Stomach (tissue), 9 donors: ENCODE measurements around the gene DFFB. TPM values are rescaled to one million over a fixed set of nuclear protein-coding genes. Genes with fewer than 3 reads are reported as not detected.

Source experiments
- DNase-seq, 2 donors: peaks; one replicate each; pipeline versions ENCODE4 v3.0.0 to v3.0.0-alpha.2; 2013 to 2019
- H3K27ac ChIP-seq, 5 donors: fragments of 200-600 bp in 4 of 5; sonication (generic) in 4 of 5; one replicate each; pipeline ENCODE4 v1.5.1; 2013 to 2019; ENCODE audit warnings: mild to moderate bottlenecking in 1 of 5, moderate library complexity in 1 of 5
- H3K27me3 ChIP-seq, 3 donors: fragments of 200-600 bp; sonication (generic); one replicate each; pipeline ENCODE4 v1.5.1; 2017 to 2019; ENCODE audit warnings: mixed run types in 1 of 3
- H3K36me3 ChIP-seq, 4 donors: fragments of 200-600 bp; sonication (generic); 1 replicate in 3 of 4; 2 replicates in 1 of 4; pipeline ENCODE4 v1.5.1; 2016 to 2019
- H3K4me1 ChIP-seq, 4 donors: fragments of 200-600 bp; sonication (generic); one replicate each; pipeline ENCODE4 v1.5.1; 2016 to 2019
- H3K4me3 ChIP-seq, 4 donors: fragments of 200-600 bp; sonication (generic) in 3 of 4; one replicate each; pipeline ENCODE4 v1.5.1; 2016 to 2019; ENCODE audit warnings: mild to moderate bottlenecking in 1 of 4
- H3K9me3 ChIP-seq, 4 donors: fragments of 200-600 bp; sonication (generic); one replicate each; pipeline ENCODE4 v1.5.1; 2016 to 2019
- CTCF ChIP-seq, 7 experiments: fragments of 450-650 bp in 4 of 7; fragments of 200-600 bp in 3 of 7; sonication (generic) in 3 of 7; IDR thresholded peaks; one replicate each; pipeline ENCODE4 v1.5.1; 2016 to 2019; ENCODE audit warnings: antibody characterized with exemption in 7 of 7, control low read depth in 2 of 7, mild to moderate bottlenecking in 1 of 7
- EP300 ChIP-seq: sonication (generic); formaldehyde crosslinking; IDR thresholded peaks from one replicate; pipeline ENCODE4 v1.6.1; 2017; ENCODE audit warnings: antibody characterized with exemption
- POLR2A ChIP-seq, 4 donors: fragments of 450-650 bp; IDR thresholded peaks; one replicate each; pipeline ENCODE4 v1.6.1; 2016; ENCODE audit warnings: antibody characterized with exemption in 4 of 4, control low read depth in 2 of 4, mild to moderate bottlenecking in 1 of 4, moderate library complexity in 1 of 4
- POLR2AphosphoS5 ChIP-seq, 3 donors: sonication (generic); formaldehyde crosslinking; IDR thresholded peaks; one replicate each; pipeline ENCODE4 v1.6.1; 2016; ENCODE audit warnings: antibody characterized with exemption in 3 of 3
- WGBS, 5 donors: extraction: QIAGEN DNeasy Blood & Tissue Kit in 3 of 5; methylation state at CpG; one replicate each; pipeline versions ENCODE4 v1.1.5 to v1.1.7; 2013 to 2018; 5-methylcytosine and 5-hydroxymethylcytosine counted together
- intact Hi-C: fragments of 100-400 bp; cut with DNase I; formaldehyde crosslinking; loops from one replicate; pipeline ENCODE4 v1.15.1; 2023; ENCODE audit warnings: low total_unique reads
- polyA plus RNA-seq, 3 donors: library from polyadenylated mRNA; stranded (reverse); fragments of 200-250 nt; gene quantifications; one replicate each; pipeline ENCODE4 v1.2.3, GENCODE V29; 2013
- total RNA-seq, 5 donors: library from RNA; depleted of rRNA; stranded (reverse); fragments of >200 nt; gene quantifications; one replicate each; pipeline versions ENCODE4 v1.1.0 to v1.2.3, GENCODE V29; 2014 to 2016
- donor health status: healthy with polysubstance abuse.
- donor health status: Bipolar disorder and iron deficiency.
- donor health status: healthy.

The DFFB gene
- total and polyA plus RNA-seq, 8 donors = 1.2 to 9.3 (median 4.8) TPM

- Histone ChIP-seq H3K36me3 (peaks cover 12 to 35% (median 27%) of the 10 kb centered on the region in 4 donors), H3K9me3 (peaks cover 0 to 14% (median 7%) of the 10 kb centered on the region in 4 donors), H3K4me1 (peaks cover 5 to 39% (median 27%) of the 10 kb centered on the region in 4 donors), H3K4me3 (no peak overlapping the region), H3K27me3 (no peaks in the 10 kb centered on the region), H3K27ac (peak overlapping the region in 1 of 5 donors; percentile 24)
- 83 to 94% (median 92%) methylated on average over 11 to 13 of the region's 13 CpGs for WGBS, 5 donors
- no peak for TF ChIP-seq EP300
- no peak for TF ChIP-seq POLR2A (IDR thresholded peaks at IDR 0.05)
- TF ChIP-seq CTCF (IDR thresholded peaks at IDR 0.05) = no peak
- intact Hi-C loops = loop anchor here (5.0 kb wide), 1 partner anchor 33 kb away; no protein-coding TSS in a partner anchor
- DNase-seq = no peak
These were observed 38.1 kb downstream of the DFFB start for GRCh38 chr1:3895279-3895950.

GRCh38 chr1:3895951-3896325 lies 38.7 kb downstream of the DFFB start:
- 90 to 99% (median 93%) methylated on average over 4 of the region's 4 CpGs for WGBS, 5 donors
- DNase-seq = no peak

GRCh38 chr1:3896396-3897000 lies 39.2 kb downstream of the DFFB start:
- intact Hi-C loops = loop anchor here (5.0 kb wide), 1 partner anchor 34 kb away; no protein-coding TSS in a partner anchor
- no peak overlapping the region for H3K27ac ChIP-seq
- H3K4me3 ChIP-seq = no peak overlapping the region
- no peak for TF ChIP-seq CTCF (IDR thresholded peaks at IDR 0.05)
- no peak for TF ChIP-seq POLR2AphosphoS5 (IDR thresholded peaks at IDR 0.05)
- TF ChIP-seq POLR2A (IDR thresholded peaks at IDR 0.05) = no peak
- no peak for TF ChIP-seq EP300
- no peak for DNase-seq
- 92 to 97% (median 95%) methylated on average over 7 of the region's 7 CpGs for WGBS, 5 donors
- peaks cover 7 to 41% (median 25%) of the 10 kb centered on the region in 4 donors for H3K4me1 ChIP-seq
- peaks cover 0 to 14% (median 7%) of the 10 kb centered on the region in 4 donors for H3K9me3 ChIP-seq
- H3K36me3 ChIP-seq = peaks cover 1 to 25% (median 17%) of the 10 kb centered on the region in 4 donors
- no peaks in the 10 kb centered on the region for H3K27me3 ChIP-seq

More at GRCh38 chr1:3895951-3896325, 38.7 kb downstream of the DFFB start:
- Histone ChIP-seq H3K36me3 (peaks cover 7 to 30% (median 22%) of the 10 kb centered on the region in 4 donors), H3K4me3 (no peak overlapping the region), H3K27me3 (no peaks in the 10 kb centered on the region), H3K9me3 (peaks cover 0 to 14% (median 7%) of the 10 kb centered on the region in 4 donors), H3K27ac (peak overlapping the region in 1 of 5 donors; percentile 24), H3K4me1 (peaks cover 5 to 39% (median 25%) of the 10 kb centered on the region in 4 donors)
- no peak for TF ChIP-seq CTCF (IDR thresholded peaks at IDR 0.05)
- TF ChIP-seq POLR2AphosphoS5 (IDR thresholded peaks at IDR 0.05) = no peak
- TF ChIP-seq EP300 = no peak
- no peak for TF ChIP-seq POLR2A (IDR thresholded peaks at IDR 0.05)
- intact Hi-C loops = loop anchor here (5.0 kb wide), 1 partner anchor 34 kb away; no protein-coding TSS in a partner anchor

- peaks cover 0 to 14% (median 7%) of the 10 kb centered on the region in 4 donors for H3K9me3 ChIP-seq
- intact Hi-C loops = loop anchor here (5.0 kb wide), 1 partner anchor 36 kb away; no protein-coding TSS in a partner anchor
- peaks cover 9 to 45% (median 25%) of the 10 kb centered on the region in 4 donors for H3K4me1 ChIP-seq
- no peak overlapping the region for H3K27ac ChIP-seq
- H3K36me3 ChIP-seq = peaks cover 0 to 17% (median 10%) of the 10 kb centered on the region in 4 donors
- no peak for TF ChIP-seq POLR2AphosphoS5 (IDR thresholded peaks at IDR 0.05)
- TF ChIP-seq POLR2A (IDR thresholded peaks at IDR 0.05) = no peak
- no peak for TF ChIP-seq EP300
- TF ChIP-seq CTCF (IDR thresholded peaks at IDR 0.05) = no peak
- no peaks in the 10 kb centered on the region for H3K27me3 ChIP-seq
- DNase-seq = no peak
- no peak overlapping the region for H3K4me3 ChIP-seq
These were observed 41.1 kb downstream of the DFFB start for GRCh38 chr1:3898475-3898735.
